ENCODE measurements around the gene KLHL36.
A peak's percentile ranks its signal among the peaks of the same experiment; 100 is the strongest.

Gene KLHL36

DNA sequence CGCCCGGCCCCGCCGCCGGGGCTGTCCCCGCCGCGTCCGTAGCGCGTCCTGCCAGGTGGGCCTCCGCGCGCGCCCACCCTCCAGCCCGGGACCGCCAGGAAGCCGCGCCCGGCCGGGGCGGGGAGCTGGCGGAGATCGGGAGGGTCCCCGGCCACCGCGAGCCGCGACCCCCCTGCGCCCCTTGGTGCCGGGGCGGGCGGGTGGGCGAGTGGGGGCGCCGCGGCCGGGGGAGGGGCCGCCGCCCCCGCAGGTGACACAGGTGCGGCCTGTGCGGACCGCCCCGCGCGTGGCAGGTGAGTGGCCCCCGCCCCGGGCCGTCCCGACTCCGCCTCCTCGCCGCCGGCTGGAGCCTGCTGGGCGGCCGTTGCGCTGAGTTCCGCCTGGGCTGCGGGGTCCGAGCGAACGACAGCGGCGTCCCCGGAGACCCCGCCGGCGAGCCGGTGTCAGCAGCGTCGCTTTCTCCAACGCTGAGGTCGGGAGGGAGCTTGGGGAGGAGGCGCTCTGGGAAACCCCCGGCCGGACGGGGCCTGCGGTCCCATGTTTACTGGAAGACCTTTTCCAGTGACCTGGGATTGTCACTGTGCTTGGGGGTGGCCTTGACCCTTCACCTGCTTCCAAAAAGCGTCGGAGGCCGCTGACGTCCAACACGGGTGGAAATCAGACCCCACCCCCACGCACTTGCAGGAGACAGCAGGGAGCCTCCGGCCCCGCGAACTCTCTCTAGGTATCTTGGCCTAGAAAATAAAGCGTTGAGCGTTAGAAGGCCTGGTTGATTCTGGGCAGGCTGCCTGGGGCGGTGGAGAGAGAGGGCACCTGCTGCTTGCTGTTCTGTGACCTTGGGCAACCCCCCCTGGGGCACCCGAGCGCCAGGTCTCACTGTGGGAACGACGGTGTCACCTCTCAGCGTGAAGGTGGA lies 542 bp downstream of the KLHL36 start:
- peak; percentile 20 for DNase-seq (ENCODE audit: low read depth)

DNA sequence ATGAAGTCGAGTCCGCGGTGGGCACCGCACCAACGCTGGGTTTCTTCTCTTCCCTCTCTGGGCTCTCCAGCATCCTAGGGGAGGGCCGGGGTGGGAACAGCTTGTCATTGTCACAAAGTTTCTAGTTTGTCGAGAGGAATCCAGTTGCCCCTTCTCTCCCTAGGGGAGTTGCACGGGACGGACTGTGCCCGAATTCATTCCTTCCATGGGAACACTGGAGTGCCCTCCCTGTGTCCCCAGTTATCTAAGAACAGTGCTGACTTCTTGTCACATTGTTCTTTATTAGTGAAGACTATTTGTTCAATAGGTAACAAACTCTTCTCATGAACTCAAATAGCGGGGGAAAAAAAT lies 1.2 kb downstream of the KLHL36 start:
- no peak for DNase-seq (ENCODE audit: low read depth)

DNA sequence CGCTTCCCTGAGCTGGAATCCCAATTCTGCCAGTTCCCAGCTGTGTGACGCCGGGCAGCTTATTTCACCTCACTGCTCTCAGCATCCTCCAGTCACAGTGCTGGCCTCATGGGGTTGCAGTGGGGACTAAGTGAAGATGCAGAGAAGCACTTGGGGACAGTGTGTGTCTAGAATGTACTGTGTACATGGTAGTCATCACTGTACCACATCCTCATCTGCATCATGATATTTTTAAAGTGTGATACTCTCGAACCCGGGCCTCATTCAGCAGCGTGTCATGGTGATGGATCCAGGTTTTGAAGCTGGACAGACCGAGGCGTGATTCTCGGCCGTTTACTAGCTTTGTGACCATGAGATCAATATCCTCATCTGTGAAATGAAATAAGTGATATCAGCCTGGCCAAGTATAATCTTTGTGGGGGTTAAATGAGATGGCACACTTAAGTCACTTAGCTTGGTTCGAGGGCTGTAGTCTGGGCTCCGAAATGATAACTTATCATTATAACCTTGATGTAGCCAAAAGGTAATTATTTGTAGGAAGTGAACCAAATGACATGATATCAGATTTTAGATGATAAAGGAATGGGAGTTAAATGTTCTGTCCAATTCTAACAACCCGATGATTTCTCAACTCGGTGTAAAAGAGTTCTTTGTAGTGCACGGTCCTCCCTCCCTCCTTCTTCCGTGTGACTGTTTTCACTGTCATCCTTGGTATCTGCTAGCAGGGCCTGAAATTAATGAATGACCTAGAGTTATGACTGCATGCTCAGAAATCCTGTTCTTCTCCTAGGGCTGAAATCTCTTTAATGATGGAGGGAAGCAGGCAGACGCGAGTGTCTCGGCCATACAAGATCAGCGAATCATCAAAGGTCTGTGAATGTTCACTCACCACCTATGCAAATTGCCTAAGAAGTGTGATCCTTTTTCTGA lies 2.0 kb downstream of the KLHL36 start:
- DNase-seq (ENCODE audit: low read depth), result no peak

DNA sequence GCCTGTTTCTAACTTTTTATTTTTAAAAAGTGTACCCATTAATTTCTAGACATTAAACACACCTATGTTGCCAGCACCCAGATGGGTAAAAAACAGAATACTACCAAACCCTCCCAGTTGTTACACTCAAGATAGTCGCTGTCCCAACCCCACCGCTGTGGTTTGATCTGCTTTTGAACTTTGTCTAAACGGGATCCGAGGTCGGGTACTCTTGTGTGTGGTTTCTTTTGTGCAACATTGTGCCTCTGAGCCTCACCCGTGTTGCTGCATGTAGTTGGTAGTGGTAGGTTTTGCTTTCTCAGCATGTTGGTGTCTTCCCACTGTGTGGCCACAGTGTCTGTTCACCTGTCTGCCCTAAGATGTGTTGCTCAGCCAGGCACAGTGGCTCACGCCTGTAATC lies 4.3 kb downstream of the KLHL36 start:
- no peak for DNase-seq (ENCODE audit: low read depth)

DNA sequence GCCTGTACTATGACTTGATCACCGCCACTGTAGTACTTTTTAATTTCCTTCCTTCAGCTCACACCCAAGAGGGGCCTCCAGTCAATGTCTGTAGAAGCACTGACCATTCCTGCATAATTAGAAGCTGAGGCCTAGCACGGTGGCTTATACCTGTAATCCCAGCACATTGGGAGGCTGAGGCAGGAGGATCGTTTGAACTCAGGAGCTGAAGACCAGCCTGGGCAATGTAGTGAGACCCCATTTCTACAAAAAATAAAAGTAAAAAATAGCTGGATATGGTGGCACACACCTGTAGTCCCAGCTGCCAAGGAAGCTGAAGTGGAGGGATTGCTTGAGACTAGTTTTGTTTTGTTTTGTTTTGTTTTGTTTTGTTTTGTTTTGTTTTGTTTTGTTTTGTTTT lies 5.9 kb downstream of the KLHL36 start:
- DNase-seq (ENCODE audit: low read depth), result no peak

DNA sequence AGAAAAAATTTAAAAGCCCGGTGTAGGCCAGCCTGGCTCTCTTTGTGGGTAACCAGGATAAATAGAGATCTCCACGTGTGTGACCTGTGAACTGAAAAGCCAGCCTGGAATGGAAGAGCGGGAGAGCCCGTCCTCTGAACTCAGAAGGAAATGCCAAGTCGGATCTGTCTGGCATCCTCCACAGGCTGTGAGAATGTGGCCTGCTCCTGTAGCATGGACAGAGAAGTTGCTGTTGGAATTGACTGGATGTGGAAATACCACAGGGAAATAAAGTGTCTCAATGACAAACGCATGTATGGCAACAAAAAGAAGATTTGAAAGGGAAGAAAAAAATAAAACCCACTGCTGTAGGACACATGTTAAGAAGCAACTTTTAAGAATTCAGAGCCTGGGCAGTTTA lies 6.7 kb downstream of the KLHL36 start:
- DNase-seq (ENCODE audit: low read depth), result no peak

DNA sequence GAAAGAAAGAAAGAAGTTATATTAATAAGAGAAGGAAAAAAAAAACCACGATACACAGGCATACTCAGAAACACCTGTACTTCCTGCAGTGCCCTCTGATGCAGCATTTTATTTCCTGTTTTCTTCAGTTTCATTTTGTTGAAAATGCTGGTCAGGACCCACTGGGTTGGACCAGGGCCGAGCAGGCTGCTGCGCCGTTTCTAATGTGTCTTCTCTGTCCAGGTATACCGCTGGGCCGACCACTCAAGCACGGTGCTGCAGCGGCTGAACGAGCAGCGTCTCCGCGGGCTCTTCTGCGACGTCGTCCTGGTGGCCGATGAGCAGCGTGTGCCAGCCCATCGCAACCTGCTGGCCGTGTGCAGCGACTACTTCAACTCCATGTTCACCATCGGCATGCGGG lies 8.3 kb downstream of the KLHL36 start:
- no peak for DNase-seq (ENCODE audit: low read depth)

DNA sequence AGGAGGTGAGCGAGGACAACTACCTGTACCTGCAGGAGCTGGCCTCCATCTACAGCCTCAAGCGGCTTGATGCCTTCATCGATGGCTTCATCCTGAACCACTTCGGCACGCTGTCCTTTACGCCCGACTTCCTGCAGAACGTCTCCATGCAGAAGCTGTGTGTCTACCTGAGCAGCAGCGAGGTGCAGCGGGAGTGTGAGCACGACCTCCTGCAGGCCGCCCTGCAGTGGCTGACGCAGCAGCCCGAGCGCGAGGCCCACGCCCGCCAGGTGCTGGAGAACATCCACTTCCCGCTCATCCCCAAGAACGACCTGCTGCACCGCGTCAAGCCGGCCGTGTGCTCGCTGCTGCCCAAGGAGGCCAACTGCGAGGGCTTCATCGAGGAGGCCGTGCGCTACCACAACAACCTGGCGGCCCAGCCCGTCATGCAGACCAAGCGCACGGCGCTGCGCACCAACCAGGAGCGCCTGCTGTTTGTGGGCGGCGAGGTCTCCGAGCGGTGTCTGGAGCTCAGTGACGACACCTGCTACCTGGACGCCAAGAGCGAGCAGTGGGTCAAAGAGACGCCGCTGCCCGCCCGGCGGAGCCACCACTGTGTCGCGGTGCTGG lies 9.0 kb downstream of the KLHL36 start:
- no peak for DNase-seq (ENCODE audit: low read depth)

DNA sequence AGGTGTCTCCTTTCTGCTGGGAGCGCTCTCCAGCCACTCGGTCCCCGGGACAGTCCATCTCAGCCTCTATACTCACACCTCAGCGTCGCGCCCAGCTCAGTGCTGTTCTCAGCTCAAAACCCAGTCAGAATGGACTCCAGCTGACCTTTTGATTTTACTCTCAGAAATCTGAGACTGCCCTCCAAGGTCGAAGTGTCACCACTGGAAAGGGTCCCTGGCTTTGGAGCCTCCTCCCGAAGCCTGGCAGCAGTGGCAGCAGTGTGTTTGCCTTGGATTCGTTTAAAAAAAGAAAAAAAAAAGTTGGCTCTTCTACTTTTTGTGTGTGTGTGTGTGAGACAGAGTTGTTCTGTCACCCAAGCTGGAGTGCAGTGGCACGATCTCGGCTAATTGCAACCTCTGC lies 10.4 kb downstream of the KLHL36 start:
- no peak for DNase-seq (ENCODE audit: low read depth)

DNA sequence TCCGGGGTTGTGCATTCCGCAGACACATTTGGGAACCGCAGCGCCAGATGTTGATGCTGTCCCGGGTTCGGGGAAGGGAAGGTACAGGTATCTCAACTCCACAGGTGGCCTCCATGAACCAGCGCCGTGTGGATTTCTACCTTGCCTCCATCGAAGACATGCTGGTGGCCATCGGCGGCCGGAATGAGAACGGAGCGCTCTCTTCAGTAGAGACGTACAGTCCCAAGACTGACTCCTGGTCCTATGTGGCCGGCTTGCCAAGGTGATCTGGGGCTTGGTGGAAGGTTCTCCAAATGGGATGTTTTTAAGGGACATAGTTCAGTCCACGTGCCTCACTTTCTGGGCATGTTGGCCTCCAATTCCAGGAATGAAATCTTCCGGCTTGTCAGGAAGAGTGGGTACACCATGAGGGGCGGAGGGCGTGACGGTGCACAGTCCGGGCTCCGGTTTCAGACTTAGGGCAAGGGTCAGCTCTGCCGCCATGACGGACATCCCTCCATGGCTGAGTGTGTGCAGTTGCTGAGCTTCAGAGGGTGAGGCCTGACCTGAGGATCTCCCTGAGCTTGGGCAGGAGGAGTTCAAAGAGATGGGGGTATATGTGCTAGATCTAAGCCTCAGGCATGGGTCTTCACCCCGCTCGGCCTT lies 11.5 kb downstream of the KLHL36 start:
- no peak for DNase-seq (ENCODE audit: low read depth)

DNA sequence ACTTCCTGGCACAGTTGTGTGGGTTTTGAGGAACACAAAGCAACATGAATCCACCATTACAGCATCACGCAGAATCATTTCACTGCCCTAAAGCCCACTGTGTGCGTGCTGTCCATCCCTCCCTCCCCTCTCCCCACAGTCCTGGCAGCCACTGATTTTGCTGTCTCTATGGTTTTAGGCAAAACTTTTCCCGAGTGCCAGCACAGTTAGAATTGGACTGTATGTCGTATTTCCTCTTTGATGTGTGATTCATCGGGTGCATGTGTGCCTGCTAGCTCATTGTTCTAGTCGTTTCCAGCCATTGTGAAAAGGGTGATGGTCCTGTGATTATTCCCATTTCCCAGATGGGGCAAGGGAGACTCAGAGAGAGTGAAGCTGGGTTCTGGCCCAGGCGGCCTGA lies 12.7 kb downstream of the KLHL36 start:
- DNase-seq (ENCODE audit: low read depth), result no peak

DNA sequence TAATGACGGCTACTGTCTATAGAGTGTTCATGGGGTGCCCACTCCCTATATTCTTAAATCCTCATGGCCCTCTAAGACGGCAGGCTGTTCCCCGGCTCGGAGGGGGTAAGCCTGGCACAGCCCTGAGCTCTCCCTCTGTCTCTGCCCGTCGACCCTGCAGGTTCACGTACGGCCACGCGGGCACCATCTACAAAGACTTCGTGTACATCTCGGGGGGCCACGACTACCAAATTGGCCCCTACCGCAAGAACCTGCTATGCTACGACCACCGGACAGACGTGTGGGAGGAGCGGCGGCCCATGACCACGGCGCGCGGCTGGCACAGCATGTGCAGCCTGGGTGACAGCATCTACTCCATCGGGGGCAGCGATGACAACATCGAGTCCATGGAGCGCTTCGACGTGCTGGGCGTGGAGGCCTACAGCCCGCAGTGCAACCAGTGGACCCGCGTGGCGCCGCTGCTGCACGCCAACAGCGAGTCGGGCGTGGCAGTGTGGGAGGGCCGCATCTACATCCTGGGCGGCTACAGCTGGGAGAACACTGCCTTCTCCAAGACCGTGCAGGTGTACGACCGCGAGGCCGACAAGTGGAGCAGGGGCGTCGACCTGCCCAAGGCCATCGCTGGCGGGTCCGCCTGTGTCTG lies 13.2 kb downstream of the KLHL36 start:
- no peak for DNase-seq (ENCODE audit: low read depth)

DNA sequence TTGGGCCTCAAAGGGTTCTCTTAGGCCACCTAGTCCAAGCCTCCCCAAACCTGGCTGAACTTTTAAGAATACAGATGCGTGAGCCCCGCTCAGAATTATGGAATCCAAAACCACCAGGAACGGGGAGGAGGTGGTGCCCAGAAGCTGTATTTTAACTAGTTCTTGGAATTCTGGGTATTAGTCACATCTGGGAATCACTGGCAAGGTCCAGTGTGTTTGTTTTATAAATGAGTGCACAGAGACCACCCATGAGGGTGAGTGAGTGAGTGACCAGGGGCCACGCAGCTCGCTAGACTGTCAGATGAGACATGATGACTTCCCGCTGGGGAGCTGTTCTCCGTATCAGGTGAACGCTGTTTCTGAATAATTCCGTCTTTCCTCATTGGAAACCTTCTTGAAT lies 14.2 kb downstream of the KLHL36 start:
- DNase-seq (ENCODE audit: low read depth), result no peak

DNA sequence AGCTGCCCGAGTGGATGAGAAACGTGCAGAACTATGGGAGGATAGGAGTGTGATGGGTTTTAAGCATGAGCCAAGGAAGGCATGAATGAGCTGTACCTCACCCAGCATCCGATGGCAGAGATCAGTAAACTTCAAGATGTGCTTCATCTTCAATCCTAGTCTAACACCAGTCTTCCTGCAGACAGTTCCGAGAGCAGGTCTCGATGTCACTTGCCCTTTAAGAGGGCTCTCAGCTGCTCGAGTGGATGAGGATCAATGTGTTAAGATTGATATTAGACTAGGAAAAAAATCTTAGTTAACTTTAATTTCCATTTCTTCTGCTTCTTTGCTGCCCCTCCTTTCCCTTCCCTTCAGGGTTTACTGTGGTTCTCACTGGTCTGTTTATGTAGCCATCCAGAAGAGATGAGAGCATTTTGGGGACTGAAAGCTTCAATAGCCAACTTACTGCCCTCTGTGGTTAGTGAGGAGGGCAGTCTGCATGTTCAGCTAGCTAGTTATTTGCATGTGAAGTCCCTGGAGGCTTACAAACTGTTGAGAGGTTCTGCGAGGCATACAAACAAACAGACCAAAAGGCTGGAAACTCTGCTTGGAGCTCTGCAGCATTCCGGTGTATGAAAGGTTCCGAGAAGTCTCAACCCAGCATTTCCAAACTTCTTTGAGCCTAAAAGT lies 15.3 kb downstream of the KLHL36 start:
- no peak for DNase-seq (ENCODE audit: low read depth)

DNA sequence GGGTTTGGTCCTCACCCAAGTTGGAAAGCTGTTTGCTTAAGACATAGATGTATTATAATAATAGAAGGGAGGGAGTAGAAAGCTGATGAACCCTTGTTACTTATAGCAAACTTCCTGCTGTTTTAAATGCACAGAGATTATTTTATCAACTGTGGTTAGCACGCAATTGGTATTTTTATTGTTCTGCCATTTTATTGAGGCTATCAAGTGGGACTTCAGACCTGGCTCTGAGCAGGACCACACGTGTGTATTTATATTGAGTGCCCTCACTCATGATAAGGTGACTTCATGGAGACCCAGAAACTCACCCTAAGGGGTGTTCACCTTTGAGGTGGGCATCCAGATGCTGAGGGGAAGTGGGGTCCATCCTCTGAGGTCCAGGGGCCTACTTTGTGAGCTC lies 17.0 kb downstream of the KLHL36 start:
- DNase-seq (ENCODE audit: low read depth), result no peak

DNA sequence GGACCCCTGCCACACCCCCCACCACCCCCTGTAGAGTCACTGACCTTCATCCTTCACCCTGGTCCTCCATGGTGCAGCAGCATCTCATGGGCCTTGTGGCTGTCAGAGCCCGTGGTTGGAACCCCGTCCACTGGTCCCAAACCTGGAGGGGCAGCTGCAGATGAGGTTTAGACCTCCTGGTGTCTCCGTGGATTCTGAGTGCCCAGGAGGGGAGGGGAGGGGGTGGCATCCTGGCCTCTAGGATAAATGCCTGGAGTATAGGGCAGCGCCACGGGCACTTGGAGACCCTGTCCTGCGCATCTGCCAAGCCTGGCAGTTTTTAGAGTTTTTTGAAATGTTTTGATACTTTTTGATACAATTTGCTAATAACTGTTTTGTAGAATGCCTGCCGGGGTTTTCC lies 17.5 kb downstream of the KLHL36 start:
- DNase-seq (ENCODE audit: low read depth), result no peak

DNA sequence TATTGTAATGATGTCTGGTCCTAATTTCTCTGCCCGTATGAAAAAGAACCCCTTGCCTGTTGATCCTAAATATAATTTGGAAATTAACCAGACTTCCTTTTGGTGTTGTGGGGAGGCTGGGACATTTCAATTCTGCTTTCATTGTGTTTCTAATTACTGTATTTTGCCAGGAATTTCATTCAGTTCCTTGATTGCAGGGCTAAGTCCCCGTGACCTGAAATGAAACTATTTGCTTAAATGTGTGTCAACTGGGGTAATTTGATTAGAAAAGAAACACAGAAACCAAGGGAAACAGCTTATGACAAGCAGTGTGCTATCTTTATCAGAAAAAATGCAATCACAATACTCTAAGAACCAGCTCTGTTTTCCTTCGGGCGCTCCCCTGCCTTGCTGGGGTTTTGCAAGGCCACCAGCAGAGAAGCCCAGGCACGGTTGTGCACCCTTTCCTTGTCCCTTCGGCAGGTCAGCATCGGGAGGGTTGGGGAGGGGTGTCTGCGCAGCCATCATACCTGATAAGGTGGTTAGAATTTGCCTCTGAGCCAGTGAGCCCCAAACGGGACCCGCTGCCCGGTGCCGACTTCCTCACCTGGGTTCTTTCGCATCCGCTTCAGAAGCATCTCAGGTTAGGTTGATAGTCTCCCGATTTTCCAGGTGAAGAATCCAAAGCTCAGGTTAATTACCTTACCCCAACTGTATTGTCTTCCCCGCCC lies 19.4 kb downstream of the KLHL36 start:
- no peak for DNase-seq (ENCODE audit: low read depth)

DNA sequence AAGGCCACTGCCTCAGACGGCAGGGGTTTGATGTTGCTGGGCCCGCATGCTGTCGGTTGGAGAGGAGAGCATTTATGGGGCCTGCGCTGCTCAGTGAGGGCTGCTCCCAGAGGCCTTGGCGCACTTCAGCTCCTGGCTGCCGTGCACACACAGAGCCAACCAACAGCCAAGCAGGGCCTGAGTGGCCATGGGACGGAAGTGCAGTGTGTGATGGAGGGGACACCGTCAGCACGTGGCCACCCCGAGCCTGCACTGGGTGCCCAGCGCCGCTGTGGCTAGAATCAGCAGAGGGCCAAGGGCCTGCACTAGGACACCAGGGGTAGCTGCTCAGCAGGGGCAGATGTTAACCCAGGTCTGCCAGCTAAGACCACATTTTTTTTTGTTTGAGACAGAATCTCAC lies 21.8 kb downstream of the KLHL36 start:
- DNase-seq (ENCODE audit: low read depth), result no peak

DNA sequence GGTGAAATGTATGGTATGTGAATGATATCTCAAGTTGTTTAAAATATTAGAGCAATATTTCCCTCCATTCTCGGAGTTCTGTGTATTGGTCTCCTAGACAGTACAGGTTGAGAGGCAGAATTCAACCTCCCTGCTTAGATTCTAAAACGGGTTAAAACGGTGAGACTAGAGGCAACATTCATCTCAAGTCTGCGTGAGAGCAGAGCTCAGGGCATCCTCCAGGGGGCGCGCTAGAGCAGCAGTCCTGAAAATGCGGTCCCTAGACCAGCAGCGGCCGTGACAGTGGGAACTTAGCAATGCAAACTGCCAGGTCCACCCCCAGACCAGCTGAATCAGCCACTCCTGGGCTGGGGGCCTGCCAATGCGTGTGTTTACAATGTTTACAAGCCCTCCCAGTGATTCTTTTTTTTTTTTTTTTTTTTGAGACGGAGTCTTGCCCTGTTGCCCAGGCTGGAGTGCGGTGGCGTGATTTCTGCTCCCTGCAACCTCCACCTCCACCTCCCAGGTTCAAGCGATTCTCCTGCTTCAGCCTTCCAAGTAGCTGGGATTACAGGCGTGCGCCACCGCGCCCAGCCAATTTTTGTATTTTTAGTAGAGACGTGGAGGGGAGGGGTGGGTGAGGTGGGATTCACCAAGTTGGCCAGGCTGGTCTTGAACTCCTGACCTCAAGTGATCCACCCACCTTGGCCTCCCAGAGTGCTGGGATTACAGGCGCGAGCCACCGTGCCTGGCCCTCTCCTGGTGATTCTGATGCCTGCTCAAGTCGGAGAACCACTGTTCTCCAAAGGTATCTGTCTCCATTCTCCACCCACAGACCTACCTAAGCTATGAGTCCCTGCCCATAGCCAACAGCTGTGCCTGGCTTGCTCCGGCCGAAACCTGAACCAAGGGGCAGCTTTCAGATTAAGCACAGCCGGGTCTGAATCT lies 24.2 kb downstream of the KLHL36 start:
- peak; percentile 74 for DNase-seq (ENCODE audit: low read depth)

DNA sequence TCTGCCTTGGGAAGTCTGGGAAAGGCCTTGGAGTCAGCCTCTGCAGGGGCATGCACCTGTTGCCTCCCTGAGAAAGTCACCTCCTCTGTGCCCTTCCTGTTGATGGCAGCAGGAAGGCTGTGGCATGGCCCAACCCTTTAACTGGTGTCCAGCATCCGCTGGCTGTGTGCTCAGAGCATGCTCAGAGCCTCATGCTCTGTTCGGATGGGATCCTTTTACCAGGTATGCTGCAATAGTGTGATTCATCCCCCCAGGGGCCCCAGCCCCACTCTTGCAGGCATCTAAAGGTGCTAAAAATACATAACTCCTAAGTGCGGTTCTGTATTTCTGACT lies 24.9 kb downstream of the KLHL36 start:
- no peak for DNase-seq (ENCODE audit: low read depth)

All from stimulated activated CD8-positive, alpha-beta memory T cell treated with anti-CD3 and anti-CD28 coated beads, Interleukin-4, amount 100 ng/mL, for 24 hours (primary cell).